G401 (cell line): ENCODE data around the gene PLEKHG4. TPM values are rescaled to one million over a fixed set of nuclear protein-coding genes. Genes with fewer than 3 reads are reported as not detected.

Source experiments
- DNase-seq: peaks from one replicate; pipeline ENCODE4 v3.0.0-alpha.2; 2015; ENCODE audit warnings: low spot score
- in situ Hi-C: cut with HindIII; loops from 2 replicates; pipeline ENCODE4 v1.10.0; 2016; ENCODE audit warnings: low sequenced_read_pairs, mixed read lengths
- total RNA-seq: library from RNA; depleted of rRNA; stranded (reverse); fragments of >200 nt; shearing (Covaris generic); gene quantifications from 2 replicates; pipeline ENCODE4 v1.2.3, GENCODE V29; 2014

The PLEKHG4 gene
- total RNA-seq, 1 experiment from 2014 or later, result 15.7 TPM

DNA sequence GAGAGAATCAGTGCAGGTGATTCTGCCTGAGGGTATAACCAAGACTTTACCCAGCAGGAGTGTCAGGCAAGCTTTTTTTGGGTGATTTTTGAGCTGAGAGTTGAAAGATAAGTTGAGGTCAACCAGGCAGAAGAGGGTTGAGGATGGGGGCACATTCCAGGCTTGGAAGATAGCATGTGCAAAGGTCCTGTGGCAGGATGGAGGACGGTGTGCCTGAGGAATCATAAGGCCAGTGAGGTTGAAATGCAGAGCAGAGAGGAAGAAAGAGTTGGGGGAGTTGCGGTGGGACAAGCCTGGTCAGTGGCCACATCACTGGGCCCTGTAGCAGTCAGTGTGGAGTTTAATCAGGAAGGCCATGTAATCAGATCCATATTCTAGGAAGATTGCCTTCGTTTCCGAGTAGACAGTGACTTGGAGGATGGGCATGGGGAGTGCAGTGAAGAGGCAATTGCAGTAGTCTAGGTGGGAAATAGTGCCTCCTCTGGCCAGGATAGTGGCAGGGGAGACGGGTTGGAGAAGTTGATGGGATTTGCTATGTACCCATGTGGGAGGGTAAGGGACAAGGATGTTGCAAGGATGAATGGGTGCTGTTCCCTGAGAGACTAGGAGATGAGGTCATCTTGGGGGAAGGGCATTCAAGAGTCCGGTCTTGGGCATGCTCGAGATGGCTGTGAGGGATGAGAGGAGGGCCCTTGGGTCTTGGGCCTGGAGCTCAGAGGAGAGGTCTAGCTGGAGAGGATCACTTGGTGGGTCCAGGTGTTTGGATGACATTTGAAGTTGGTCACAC, 3.9 kb downstream of the PLEKHG4 start:
- in situ Hi-C loops, result no loop called here
- no peak for DNase-seq

DNA sequence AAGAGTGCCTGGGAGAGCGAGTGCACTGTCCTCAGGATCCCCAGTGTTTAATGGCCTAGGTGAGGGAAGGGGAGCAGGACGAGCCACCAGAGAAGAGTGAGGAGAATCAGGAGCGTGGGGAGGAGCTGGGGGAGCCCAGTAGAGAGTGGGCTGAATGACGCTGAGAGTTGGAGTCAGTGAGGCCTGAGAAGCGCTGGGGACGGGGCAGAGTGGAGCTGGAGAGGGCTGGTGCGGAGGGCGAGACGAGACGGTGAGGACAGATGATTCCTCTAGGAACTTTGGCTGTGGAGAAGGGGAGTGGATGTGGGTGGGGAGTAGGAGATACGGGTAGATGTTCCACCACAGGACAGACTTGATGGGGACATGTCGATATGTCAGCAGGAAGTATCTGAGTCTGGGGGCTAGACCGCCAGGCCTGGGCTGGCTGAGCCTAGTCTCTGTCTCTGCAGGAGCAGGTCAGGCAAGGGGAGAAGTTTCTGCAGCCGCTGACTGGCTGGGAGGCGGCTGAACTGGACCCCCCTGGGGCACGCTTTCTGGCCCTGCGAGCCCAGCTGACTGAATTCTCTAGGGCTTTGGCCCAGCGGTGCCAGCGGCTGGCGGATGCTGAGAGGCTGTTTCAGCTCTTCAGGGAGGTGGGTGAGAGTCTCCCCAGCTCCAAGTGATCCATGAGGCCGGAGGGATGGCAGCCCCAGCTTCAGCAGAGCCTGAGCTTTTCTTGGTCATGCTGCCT, 4.7 kb downstream of the PLEKHG4 start:
- in situ Hi-C loops, result no loop called here
- no peak for DNase-seq

DNA sequence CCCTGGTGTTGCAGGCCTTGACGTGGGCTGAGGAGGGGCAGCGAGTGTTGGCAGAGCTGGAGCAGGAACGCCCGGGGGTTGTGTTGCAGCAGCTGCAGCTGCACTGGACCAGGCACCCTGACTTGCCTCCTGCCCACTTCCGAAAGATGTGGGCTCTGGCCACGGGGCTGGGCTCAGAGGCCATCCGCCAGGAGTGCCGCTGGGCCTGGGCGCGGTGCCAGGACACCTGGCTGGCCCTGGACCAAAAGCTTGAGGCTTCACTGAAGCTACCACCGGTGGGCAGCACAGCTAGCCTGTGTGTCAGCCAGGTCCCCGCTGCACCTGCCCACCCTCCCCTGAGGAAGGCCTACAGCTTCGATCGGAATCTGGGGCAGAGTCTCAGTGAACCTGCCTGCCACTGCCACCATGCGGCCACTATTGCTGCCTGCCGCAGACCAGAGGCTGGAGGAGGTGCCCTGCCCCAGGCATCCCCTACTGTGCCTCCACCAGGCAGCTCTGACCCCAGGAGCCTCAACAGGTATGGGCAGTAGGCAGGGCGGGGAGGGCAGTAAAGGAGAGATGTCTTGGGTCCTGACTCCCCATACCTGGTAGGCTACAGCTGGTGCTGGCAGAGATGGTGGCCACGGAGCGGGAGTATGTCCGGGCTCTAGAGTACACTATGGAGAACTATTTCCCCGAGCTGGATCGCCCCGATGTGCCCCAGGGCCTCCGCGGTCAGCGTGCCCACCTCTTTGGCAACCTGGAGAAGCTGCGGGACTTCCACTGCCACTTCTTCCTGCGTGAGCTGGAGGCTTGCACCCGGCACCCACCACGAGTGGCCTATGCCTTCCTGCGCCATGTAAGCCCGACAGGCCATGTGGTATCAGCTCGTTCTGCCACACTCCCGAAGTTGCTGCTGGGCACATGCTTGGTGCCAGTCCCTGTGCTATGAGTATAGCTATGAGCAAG, 5.6 kb downstream of the PLEKHG4 start:
- in situ Hi-C loops, result no loop called here

DNA sequence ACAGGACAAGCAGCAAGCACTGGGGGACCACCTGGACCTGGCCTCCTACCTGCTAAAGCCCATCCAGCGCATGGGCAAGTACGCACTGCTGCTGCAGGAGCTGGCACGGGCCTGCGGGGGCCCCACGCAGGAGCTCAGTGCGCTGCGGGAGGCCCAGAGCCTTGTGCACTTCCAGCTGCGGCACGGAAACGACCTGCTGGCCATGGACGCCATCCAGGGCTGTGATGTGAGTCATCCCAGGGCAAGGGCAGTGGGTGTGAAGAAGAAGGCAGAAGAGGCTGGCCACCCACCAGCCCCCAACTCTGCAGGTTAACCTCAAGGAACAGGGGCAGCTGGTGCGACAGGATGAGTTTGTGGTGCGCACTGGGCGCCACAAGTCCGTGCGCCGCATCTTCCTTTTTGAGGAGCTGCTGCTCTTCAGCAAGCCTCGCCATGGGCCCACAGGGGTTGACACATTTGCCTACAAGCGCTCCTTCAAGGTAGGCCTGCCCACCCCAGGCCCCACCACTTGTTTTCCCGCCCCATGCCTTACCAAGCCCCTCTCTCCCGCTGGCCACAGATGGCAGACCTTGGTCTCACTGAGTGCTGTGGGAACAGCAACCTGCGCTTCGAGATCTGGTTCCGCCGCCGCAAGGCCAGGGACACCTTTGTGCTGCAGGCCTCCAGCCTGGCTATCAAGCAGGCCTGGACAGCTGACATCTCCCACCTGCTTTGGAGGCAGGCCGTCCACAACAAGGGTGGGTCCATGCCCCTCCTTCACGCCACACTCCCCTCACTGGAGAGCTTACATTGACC, 7.3 kb downstream of the PLEKHG4 start:
- DNase-seq, result no peak
- in situ Hi-C loops, result no loop called here

More for the DNA sequence above, 5.6 kb downstream of the PLEKHG4 start:
- DNase-seq, result peak; percentile 78

DNA sequence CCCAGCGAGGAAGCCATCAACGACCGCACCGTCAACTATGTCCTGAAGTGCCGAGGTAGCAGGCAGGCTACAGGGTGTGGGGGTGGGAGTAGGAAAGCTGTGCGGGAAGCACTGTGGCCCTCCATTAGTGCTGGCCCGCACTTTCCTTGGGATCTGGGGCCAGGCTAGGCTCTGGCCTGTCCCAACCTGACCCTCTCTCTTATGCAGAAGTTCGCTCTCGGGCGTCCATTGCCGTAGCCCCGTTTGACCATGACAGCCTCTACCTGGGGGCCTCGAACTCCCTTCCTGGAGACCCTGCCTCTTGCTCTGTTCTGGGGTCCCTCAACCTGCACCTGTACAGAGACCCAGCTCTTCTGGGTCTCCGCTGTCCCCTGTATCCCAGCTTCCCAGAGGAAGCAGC, 8.6 kb downstream of the PLEKHG4 start:
- in situ Hi-C loops, result no loop called here
- no peak for DNase-seq

DNA sequence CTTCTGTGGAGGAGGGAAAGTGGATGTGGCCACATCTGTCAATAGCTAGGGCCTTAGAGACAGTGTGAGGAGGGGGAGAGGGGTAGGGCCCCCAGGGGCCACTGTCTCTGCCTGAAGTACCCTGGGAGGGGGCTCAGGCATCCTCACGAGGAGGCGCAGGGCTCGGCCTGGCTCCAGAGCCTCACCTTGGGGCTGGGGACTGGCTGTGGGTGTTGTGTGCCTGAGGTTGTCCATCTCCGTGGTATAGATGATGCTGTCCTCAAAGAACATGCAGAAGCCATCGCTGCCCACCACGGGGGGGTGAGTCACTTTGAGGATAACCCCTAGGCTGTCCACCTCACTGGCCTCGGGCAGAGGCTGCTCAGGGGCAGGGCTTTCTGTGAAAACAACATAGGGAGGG, 12.1 kb downstream of the PLEKHG4 start:
- DNase-seq, result no peak
- in situ Hi-C loops, result no loop called here

DNA sequence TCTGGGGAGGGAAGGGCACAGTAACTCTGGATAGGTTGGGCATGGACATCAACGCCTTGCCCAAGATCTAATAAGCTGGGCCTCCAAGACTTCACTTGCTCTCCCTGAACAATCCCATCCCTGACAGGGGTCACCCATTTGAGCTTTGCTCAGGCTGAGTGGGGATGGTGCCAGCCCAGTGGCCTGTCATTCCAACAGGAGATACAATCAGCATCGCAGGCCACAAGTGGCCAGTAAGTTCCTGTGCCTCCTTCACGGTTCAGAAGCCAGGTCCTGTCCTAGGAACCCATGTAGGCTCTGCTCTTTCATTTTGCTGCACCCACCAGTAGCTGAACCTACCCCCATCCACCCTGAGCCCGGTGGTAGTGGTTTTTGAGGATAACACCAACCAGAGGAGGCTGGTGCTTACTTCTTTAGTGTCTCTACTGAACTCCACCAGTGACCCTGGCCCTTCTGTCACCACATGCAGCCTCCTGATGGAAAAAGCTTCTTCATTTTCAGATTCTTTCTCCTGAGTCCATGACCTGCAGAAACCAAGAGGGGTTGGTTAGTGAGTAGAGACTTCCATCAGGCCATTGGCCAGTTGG, 14.9 kb downstream of the PLEKHG4 start:
- in situ Hi-C loops, result no loop called here
- no peak for DNase-seq

DNA sequence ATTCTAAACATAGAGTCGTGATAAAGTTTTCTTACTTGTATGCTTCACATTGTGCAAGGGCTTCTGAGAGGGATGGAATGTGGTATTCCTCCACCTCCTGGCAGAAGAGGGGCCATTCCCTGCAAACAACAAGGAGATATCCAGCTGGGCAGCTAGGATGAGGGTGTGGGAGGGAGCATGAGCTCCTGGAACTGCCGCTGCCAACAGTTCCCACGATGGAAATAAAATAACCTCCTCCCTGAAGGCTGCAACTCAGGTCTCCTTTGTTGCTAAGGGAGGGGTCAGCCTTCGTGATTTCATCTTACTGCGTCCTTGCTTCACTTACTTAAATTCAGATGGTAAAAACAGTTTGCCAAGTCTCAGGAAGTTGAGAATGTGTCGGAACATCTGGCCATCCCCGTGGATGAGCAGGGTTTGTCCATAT, 15.6 kb downstream of the PLEKHG4 start:
- DNase-seq, result no peak
- in situ Hi-C loops, result no loop called here

DNA sequence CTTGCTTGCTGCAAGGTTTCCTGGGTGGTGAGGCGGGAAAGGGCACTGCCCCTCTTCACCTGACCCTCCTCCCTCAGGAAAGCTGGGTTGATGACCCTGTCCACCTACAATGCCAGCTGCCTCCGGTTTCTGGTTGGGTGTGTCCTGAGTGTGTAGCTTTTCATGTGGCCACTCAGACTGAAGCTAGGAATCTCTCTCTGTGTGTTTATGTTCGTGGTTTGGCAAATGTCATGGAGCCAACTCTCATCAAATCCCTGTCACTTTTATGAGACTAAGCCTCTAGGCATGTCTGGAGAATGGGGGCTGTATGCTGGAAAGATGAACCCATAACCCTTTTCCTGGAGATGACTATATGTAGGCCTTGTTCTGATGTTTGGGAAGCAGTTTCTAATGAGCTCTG, 17.1 kb downstream of the PLEKHG4 start:
- no peak for DNase-seq
- in situ Hi-C loops, result no loop called here

DNA sequence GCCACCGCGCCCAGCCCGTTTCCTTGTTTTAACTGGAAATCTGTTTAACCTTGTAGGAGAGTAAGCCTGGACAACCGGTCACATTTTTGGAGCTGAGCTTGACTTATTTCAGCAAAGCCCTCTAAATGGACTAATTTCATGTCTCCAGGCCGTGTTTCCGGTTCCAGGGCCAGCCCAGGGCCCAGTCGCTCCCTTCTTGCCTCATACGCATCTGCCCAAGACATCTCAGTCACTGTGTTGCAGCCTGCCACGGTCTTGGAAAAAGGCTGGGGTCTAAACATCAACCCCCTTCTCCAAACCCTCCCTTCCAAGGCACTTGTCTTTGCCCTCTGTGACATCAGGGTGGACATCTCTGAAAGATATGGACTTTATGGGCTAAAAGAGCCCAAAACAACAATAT, 18.9 kb downstream of the PLEKHG4 start:
- in situ Hi-C loops, result no loop called here
- no peak for DNase-seq

DNA sequence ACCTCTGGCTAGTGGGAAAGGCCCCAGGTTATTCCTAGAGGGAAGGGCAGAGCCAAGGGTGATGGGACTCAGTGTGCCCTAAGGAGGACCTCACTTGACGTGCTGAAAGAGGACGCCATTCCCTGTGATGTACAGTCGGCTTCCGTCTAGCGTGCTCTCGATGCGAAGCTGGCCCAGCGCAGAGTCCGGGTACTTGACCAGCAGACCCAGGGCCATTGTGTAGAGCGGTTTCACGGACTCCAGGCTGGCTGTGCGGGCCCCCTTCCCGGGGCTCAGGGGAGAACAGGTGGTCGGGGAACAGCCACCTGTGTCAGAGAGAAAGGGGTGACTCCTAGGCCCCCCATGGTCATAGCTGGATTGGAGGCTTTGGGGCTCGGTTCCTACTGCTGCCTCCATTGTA, 19.9 kb downstream of the PLEKHG4 start:
- no peak for DNase-seq
- in situ Hi-C loops, result no loop called here

DNA sequence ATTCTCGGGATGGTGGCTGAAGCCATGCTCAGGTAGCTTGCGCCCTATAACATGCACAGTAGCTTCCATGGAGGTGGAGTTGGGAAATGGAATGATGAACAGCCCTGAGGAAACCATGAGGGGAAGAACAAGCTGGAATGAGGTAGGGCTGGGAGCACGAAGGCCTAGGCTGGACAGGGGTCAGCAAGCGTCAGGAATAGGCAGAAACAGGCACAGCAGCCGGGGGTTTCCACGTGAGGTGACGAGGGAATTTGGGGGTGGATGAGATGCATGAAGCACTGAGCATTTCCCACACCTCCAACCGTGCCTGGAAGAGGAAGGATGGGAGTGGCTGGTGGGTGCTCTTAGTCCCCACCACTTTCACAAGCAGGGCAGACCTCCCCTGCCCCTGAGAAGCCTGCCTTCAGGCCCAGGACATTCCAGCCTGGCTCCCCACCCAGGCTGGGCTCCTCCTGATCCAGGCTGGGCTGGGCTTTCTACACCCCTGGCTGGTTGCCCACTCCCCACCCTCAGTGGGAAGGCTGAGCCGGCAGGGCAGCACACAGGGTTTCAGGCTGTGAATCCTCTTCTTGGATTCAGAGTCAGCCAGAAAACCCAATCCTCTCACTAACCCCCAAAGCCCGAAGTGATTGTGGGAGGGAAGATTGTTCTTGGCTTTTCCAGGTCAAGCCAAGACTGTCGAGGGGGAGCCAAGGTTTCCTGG, 21.9 kb downstream of the PLEKHG4 start:
- in situ Hi-C loops, result no loop called here
- DNase-seq, result no peak

DNA sequence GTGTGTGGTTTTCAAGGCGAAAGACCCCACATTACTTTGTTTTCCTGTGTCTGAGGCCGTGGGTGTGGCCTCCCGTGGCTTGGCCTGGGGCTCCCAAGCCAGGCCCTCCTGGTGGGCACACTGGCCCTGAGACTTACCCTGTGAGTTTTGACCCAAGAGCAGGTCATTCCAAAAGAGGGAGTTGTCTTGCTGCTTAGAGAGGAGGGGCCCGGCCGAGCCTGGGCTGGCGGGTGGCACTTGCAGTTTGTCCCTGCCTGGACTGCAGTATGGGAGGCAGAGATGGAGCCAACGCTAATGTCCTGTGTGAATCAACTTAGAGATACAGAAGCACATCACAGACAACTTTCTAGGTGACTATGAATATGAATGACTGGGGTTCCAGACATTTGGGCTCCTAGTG, 22.7 kb downstream of the PLEKHG4 start:
- in situ Hi-C loops, result no loop called here
- no peak for DNase-seq

DNA sequence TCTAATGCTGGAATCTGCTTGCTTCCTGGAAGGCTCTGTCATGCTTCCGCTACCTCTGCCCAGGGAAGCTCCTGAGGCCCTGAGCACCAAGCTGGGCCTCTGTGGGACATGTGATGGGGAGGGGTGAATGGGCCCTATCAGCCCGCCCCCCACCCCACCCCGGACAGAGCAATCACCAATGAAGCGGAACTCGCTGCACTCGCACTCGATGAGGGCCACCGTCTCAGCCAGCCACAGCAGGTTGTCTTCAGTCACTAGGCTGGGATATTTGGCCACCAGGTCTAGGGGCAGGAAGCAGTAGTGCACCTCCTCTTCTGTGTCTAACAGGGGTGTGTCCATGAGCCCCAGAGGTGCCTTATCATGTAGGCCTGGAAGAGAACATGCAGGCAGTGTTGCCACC, 23.6 kb downstream of the PLEKHG4 start:
- DNase-seq, result no peak
- in situ Hi-C loops, result no loop called here

DNA sequence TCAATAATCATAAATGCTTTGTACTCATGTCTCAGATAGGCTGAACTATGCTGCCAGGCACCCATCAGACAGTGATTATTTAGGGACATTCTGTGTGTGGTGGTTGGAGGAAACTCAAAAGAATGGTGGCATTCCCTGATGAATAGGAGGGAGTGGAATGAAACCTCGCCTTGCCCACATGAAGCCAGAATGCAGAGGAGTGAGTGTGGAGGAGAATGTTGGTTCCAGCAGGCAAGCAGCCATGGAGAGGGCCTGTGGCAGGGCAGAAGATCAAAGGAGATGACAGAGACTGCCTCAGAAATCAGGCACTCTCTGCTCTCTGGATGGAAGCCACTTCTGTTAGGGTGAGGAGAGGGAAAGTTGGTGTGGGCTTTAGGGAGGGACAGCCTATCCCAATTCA, 24.7 kb downstream of the PLEKHG4 start:
- in situ Hi-C loops, result no loop called here
- DNase-seq, result no peak

DNA sequence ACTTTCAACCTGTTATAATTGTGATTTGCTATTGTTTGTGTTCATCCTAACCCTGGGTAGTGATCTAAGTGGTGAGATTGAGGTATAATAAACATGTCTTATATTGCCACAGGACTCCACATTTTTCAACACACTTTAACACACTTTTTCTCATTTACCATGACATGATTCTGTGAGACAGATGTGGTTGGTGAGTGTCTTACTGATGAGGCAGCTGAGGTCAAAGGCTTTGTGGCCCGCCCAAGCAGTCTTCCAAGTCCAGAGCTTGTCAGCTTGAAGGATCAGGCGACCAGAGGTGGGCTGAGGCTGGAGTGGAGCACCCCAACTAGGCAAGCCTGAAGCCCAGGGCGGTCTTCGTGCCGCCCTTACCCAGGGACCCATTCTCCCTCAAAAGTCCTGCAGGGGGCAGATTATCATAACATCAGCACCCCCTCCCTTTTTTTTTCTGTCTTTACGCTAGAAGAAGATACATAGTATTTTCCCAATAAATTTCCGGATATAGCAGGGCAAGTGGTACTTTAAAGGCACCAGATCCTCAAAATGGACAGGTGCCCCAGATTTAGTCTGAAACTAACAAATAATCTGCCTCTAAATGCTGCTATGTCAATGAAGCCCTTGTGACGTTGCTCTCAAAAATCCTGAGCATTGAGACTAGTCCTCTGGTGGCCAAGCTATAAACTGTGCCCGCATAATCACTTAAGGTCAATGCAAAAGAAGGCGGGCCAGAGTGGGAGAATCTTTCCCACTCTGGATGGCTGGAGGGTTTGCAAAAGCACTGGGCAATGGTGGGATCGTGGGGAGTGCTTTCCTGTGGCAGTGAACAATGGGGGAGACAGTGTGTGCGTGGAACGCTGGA, 26.1 kb downstream of the PLEKHG4 start:
- in situ Hi-C loops, result no loop called here
- no peak for DNase-seq

DNA sequence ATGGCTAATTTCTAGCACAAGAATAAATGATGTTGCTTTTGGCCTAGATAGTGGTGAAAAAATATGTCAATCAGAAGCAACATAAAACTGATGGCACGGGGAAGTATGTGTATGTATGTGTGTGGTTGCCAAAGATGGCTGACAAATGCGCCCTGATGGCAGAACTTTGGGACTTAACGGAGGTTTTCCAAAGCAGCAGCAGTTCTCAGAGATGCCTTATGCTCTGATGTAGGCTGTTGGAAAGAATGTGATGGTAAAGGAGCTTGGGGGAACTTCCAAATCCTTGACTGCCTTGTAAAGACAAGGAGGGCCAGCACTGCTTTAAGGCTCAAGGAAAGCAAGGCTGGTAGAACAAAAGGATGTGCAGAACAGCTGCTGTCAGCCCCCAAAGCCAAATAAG, 31.2 kb downstream of the PLEKHG4 start:
- in situ Hi-C loops, result no loop called here
- DNase-seq, result no peak
